GM23338 (cell line): ENCODE measurements around the gene PCDHB8. TPM values are rescaled to one million over a fixed set of nuclear protein-coding genes. Genes with fewer than 3 reads are reported as not detected.
"Not testable (repeated sequence)": the region's sequence is repeated elsewhere in the genome, so short reads cannot be mapped to it uniquely, and the experiment has no call there.

ENCODE experiments used
- ATAC-seq: fragments of 200-7000 bp; cut with Tn5 transposase; 3 replicates; pipeline ENCODE4 v1.9.1; 2020
- DNase-seq: peaks from one replicate; pipeline ENCODE4 v3.0.0-alpha.2; 2015; ENCODE audit warnings: low spot score
- H2AFZ ChIP-seq: fragments of 200-600 bp; sonication (generic); 2 replicates; pipeline ENCODE4 v1.8.0; 2016; ENCODE audit warnings: antibody characterized with exemption, mild to moderate bottlenecking, moderate library complexity
- H3F3A ChIP-seq: fragments of 200-600 bp; sonication (generic); replicated peaks from 2 replicates; pipeline ENCODE4 v1.8.0; 2017; ENCODE audit warnings: antibody characterized with exemption, mixed run types, low read depth
- H3K27ac ChIP-seq: fragments of 200-600 bp; sonication (generic); 2 replicates; pipeline ENCODE4 v1.6.1; 2016; ENCODE audit warnings: low read depth
- H3K27me3 ChIP-seq: fragments of 200-600 bp; sonication (generic); 2 replicates; pipeline ENCODE4 v1.8.0; 2016; ENCODE audit warnings: mild to moderate bottlenecking, mixed run types, moderate library complexity; ENCODE audit not compliant: insufficient read depth
- H3K36me3 ChIP-seq: fragments of 200-600 bp; sonication (generic); 2 replicates; pipeline ENCODE4 v1.8.0; 2016; ENCODE audit warnings: mild to moderate bottlenecking; ENCODE audit not compliant: insufficient read depth
- H3K4me1 ChIP-seq: fragments of 200-600 bp; sonication (generic); 2 replicates; pipeline ENCODE4 v1.8.0; 2016; ENCODE audit warnings: mild to moderate bottlenecking, moderate library complexity; ENCODE audit not compliant: insufficient read depth
- H3K4me2 ChIP-seq: fragments of 200-600 bp; sonication (generic); 2 replicates; pipeline ENCODE4 v1.7.1; 2017; ENCODE audit warnings: mixed run types
- H3K4me3 ChIP-seq: fragments of 200-600 bp; sonication (generic); 2 replicates; pipeline ENCODE4 v1.6.1; 2016; ENCODE audit warnings: mixed run types
- H3K79me2 ChIP-seq: fragments of 200-600 bp; sonication (generic); replicated peaks from 2 replicates; pipeline ENCODE4 v1.8.0; 2017; ENCODE audit warnings: mild to moderate bottlenecking; ENCODE audit not compliant: insufficient read depth
- H3K9me2 ChIP-seq: fragments of 200-600 bp; sonication (generic); 2 replicates; pipeline ENCODE4 v1.8.0; 2017; ENCODE audit not compliant: insufficient read depth
- H4K20me1 ChIP-seq: fragments of 200-600 bp; sonication (generic); replicated peaks from 2 replicates; pipeline ENCODE4 v1.8.0; 2017; ENCODE audit warnings: mild to moderate bottlenecking; ENCODE audit not compliant: insufficient read depth
- H3K27ac Mint-ChIP-seq: 2 replicates; pipeline ENCODE4 v1.8.0; 2020; ENCODE audit warnings: inconsistent platforms, mild to moderate bottlenecking, moderate library complexity, mixed read lengths
- H3K27me3 Mint-ChIP-seq: 3 replicates; pipeline ENCODE4 v1.8.0; 2022; ENCODE audit warnings: low read depth, mild to moderate bottlenecking, moderate library complexity, mixed read lengths, inconsistent platforms; ENCODE audit not compliant: insufficient read depth, poor library complexity
- H3K36me3 Mint-ChIP-seq: 3 replicates; pipeline ENCODE4 v1.8.0; 2021; ENCODE audit warnings: low read depth, mild to moderate bottlenecking, inconsistent platforms, moderate library complexity, mixed read lengths
- H3K4me1 Mint-ChIP-seq: 3 replicates; pipeline ENCODE4 v1.8.0; 2020; ENCODE audit warnings: mild to moderate bottlenecking, inconsistent platforms, mixed read lengths
- H3K4me3 Mint-ChIP-seq: 3 replicates; pipeline ENCODE4 v1.8.0; 2021; ENCODE audit warnings: moderate library complexity, mild to moderate bottlenecking, inconsistent platforms, mixed read lengths
- H3K9me3 Mint-ChIP-seq: 3 replicates; pipeline ENCODE4 v1.8.0; 2020; ENCODE audit warnings: moderate library complexity, mild to moderate bottlenecking, inconsistent platforms, mixed read lengths
- CTCF ChIP-seq, 2 experiments: fragments of 200-600 bp in 1 of 2; sonication (generic) in 1 of 2; conservative IDR thresholded peaks; 2 replicates each; pipeline versions ENCODE4 v1.5.1 to v1.6.1; 2016 to 2017; ENCODE audit warnings: antibody characterized with exemption in 2 of 2, low read depth in 2 of 2, mild to moderate bottlenecking in 2 of 2, moderate library complexity in 1 of 2
- ETS1 ChIP-seq: IDR thresholded peaks from 2 replicates; pipeline ENCODE4 v1.6.1; 2016; ENCODE audit warnings: antibody characterized with exemption
- EZH2 ChIP-seq: fragments of 200-600 bp; sonication (generic); IDR thresholded peaks from one replicate; pipeline ENCODE4 v1.8.0; 2017; ENCODE audit warnings: antibody characterized with exemption, mild to moderate bottlenecking, low read depth; ENCODE audit not compliant: unreplicated experiment
- REST ChIP-seq: IDR thresholded peaks from one replicate; pipeline ENCODE4 v1.6.1; 2018; ENCODE audit warnings: antibody characterized with exemption; ENCODE audit not compliant: unreplicated experiment
- STAT1 ChIP-seq: IDR thresholded peaks from one replicate; pipeline ENCODE4 v1.6.1; 2016; ENCODE audit warnings: antibody characterized with exemption; ENCODE audit not compliant: unreplicated experiment
- ZNF462 ChIP-seq: fragments of 250-450 bp; sonication (Bioruptor Pico); IDR thresholded peaks from 2 replicates; pipeline ENCODE4 v1.5.0; 2020; ENCODE audit warnings: mild to moderate bottlenecking, moderate library complexity
- polyA plus RNA-seq: library from polyadenylated mRNA; unstranded; fragments of >200 nt; fragmentation: Nextera tagmentation; extraction: Ambion mirVana; gene quantifications from 2 replicates; pipeline ENCODE4 v1.2.1, GENCODE V29; 2016
- total RNA-seq: library from RNA; depleted of rRNA; stranded (reverse); fragments of >200 nt; shearing (Covaris generic); gene quantifications from 2 replicates; pipeline ENCODE4 v1.2.3, GENCODE V29; 2014

The PCDHB8 gene
- total and polyA plus RNA-seq, 2 experiments from 2014 or later, result 0.84 to 2.7 TPM

- H3K4me1 ChIP-seq, H3K4me2 ChIP-seq, H3K4me3 Mint-ChIP-seq, H3K36me3 ChIP-seq, H3K4me3 ChIP-seq, H4K20me1 ChIP-seq, H3K27me3 ChIP-seq, DNase-seq, H3K27ac ChIP-seq, H3K4me1 Mint-ChIP-seq, H2AFZ ChIP-seq, H3K27me3 Mint-ChIP-seq, H3F3A ChIP-seq, H3K9me2 ChIP-seq, H3K27ac Mint-ChIP-seq, ATAC-seq: not testable (repeated sequence)
- Mint-ChIP-seq H3K9me3 (peaks cover 54% of the 10 kb centered on the region), H3K36me3 (peaks cover 55% of the 10 kb centered on the region)
- peaks cover 24% of the 10 kb centered on the region for H3K79me2 ChIP-seq
Observed at GRCh38 chr5:141137346-141137745, 40.2 kb upstream of the PCDHB8 start.

- Histone ChIP-seq H3K79me2 (no peaks in the 10 kb centered on the region), H3K27ac (no peak within 1 kb of the TSS), H3F3A (no peaks in the 10 kb centered on the region), H3K9me2 (no peaks in the 10 kb centered on the region), H3K27me3 (no peaks in the 10 kb centered on the region), H3K4me2 (no peak within 1 kb of the TSS), H2AFZ (no peak within 1 kb of the TSS), H3K4me3 (no peak within 1 kb of the TSS), H3K4me1 (no peaks in the 10 kb centered on the region), H4K20me1 (no peaks in the 10 kb centered on the region; the same call in 1 of the 2 replicates), H3K36me3 (no peaks in the 10 kb centered on the region)
- DNase-seq (peak; percentile 68), ATAC-seq (no peak)
- Mint-ChIP-seq H3K36me3 (peaks cover 22% of the 10 kb centered on the region), H3K27ac (no peak within 1 kb of the TSS), H3K27me3 (peaks cover 2% of the 10 kb centered on the region), H3K4me3 (no peak within 1 kb of the TSS), H3K4me1 (no peaks in the 10 kb centered on the region), H3K9me3 (peaks cover 23% of the 10 kb centered on the region)
- no peak for TF ChIP-seq ETS1
- TF ChIP-seq EZH2, result no peak
- TF ChIP-seq STAT1, result no peak
- no peak for TF ChIP-seq ZNF462 (CRISPR knock-in tag)
- TF ChIP-seq REST, result no peak
- TF ChIP-seq CTCF (conservative IDR thresholded peaks at IDR 0.05; ENCODE audit: low read depth in 2 of 2), result peak; percentile 52 to 57
Observed at GRCh38 chr5:141149812-141150211, 27.8 kb upstream of the PCDHB8 start, which contains the start of gene PCDHB6. Gene PCDHB6 (plus strand): TSS chr5:141150057. CDS start chr5:141150258, 201 bp downstream.
